Mesothelial cell of epicardium (in vitro differentiated cells): Measurements from ENCODE around the gene ZNF148. TPM values are rescaled to one million over a fixed set of nuclear protein-coding genes. Genes with fewer than 3 reads are reported as not detected.
"Not testable (repeated sequence)": the region's sequence is repeated elsewhere in the genome, so short reads cannot be mapped to it uniquely, and the experiment has no call there.

Experiments used
- DNase-seq, 2 experiments: peaks; one replicate each; pipeline ENCODE4 v3.0.0; 2021; ENCODE audit warnings: low spot score in 2 of 2; ENCODE audit not compliant: unreplicated experiment in 2 of 2
- H3K27ac Mint-ChIP-seq: 2 replicates; pipeline ENCODE4 v1.8.0; 2021; ENCODE audit warnings: mixed read lengths
- H3K27me3 Mint-ChIP-seq: 2 replicates; pipeline ENCODE4 v1.8.0; 2021; ENCODE audit warnings: low read depth, mixed read lengths
- H3K36me3 Mint-ChIP-seq: 2 replicates; pipeline ENCODE4 v1.8.0; 2021; ENCODE audit warnings: mixed read lengths
- H3K4me1 Mint-ChIP-seq: 2 replicates; pipeline ENCODE4 v1.8.0; 2021; ENCODE audit warnings: mixed read lengths
- H3K4me3 Mint-ChIP-seq: 2 replicates; pipeline ENCODE4 v1.8.0; 2021; ENCODE audit warnings: mild to moderate bottlenecking, moderate library complexity, mixed read lengths
- H3K9me3 Mint-ChIP-seq: 2 replicates; pipeline ENCODE4 v1.8.0; 2021; ENCODE audit warnings: mixed read lengths
- total RNA-seq: library from RNA; stranded (reverse); gene quantifications from 3 replicates; pipeline ENCODE4 v1.2.1, GENCODE V29; 2021
- TF ChIP-seq, protein P1 (sequence below): fragments of 200-600 bp; sonication (generic); IDR thresholded peaks from one replicate; pipeline ENCODE4 v1.5.0; 2021; ENCODE audit warnings: antibody characterized with exemption; ENCODE audit not compliant: unreplicated experiment

Gene ZNF148
- total RNA-seq, 1 donor from 2014 or later = 52.1 TPM

DNA sequence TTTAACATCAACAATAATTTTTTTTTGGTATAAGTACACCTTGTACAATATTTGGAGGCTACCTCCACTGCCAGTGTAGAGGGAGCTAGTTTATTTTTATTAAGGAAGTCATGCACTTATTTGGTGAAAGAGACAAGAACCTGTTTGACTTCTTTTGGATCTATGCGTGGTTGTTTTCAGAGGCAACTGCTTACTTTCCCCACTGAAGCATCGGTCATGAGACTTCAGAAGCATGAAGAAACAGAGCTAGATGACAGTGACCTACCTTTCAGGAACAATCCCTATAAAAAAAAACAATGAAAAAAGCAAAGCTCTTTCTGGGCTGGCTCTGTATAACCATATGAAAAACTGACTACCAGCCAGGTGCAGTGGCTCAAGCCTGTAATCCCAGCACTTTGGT is 20.0 kb upstream of the ZNF148 start:
- no peaks in the 10 kb centered on the region for H3K27me3 Mint-ChIP-seq
- peaks cover 5% of the 10 kb centered on the region for H3K4me1 Mint-ChIP-seq
- H3K36me3 Mint-ChIP-seq = no peaks in the 10 kb centered on the region
- H3K9me3 Mint-ChIP-seq = no peaks in the 10 kb centered on the region
- TF ChIP-seq, protein P1, sequence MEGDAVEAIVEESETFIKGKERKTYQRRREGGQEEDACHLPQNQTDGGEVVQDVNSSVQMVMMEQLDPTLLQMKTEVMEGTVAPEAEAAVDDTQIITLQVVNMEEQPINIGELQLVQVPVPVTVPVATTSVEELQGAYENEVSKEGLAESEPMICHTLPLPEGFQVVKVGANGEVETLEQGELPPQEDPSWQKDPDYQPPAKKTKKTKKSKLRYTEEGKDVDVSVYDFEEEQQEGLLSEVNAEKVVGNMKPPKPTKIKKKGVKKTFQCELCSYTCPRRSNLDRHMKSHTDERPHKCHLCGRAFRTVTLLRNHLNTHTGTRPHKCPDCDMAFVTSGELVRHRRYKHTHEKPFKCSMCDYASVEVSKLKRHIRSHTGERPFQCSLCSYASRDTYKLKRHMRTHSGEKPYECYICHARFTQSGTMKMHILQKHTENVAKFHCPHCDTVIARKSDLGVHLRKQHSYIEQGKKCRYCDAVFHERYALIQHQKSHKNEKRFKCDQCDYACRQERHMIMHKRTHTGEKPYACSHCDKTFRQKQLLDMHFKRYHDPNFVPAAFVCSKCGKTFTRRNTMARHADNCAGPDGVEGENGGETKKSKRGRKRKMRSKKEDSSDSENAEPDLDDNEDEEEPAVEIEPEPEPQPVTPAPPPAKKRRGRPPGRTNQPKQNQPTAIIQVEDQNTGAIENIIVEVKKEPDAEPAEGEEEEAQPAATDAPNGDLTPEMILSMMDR = no peak
- H3K4me3 Mint-ChIP-seq = no peak overlapping the region
- no peak overlapping the region for H3K27ac Mint-ChIP-seq
- DNase-seq = no peak

DNA sequence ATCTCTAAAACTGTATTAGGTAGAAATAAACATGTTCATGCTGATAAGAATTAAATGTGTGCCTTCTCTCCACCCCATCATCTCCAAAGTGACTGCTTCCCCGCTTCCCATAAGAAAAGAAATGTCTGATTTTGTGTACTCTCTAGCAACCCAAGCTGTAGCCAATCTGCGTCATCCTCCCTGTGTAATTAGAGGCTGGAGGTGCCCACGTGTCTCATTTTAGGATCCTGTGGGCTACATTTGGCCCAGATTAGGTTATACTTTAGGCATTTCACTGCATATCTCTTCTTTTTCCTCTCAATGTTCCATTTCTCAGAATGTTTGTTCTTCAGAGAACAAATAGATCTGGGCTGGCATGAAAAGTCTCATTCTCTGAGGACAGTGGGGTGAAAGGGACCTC is 19.3 kb upstream of the ZNF148 start:
- Mint-ChIP-seq H3K36me3 (no peaks in the 10 kb centered on the region), H3K4me3 (no peak overlapping the region), H3K27me3 (no peaks in the 10 kb centered on the region), H3K9me3 (no peaks in the 10 kb centered on the region), H3K27ac (no peak overlapping the region), H3K4me1 (peaks cover 5% of the 10 kb centered on the region)
- DNase-seq = no peak
- TF ChIP-seq, protein P1 = no peak

DNA sequence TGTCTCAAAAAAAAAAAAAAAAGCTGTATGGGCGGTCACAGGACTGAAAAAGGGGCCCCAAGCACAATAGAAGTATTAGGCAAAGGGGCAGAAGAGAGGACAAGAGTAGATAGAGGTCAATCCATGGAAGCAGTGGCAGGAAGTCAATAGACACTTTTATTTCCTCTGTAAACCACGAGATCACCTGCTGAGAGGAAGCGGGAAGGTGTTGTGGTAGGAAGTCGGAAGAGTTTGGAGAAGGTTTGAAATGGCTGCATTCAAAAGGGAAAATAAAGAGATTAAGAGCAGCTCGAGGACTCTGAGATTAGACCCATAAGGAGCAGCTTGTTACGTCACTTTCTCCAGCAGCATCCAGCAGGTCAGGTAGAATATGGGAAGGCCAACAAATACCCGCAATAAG is 14.2 kb upstream of the ZNF148 start:
- Mint-ChIP-seq H3K4me3 (no peak overlapping the region), H3K27ac (no peak overlapping the region), H3K36me3 (no peaks in the 10 kb centered on the region), H3K27me3 (no peaks in the 10 kb centered on the region), H3K9me3 (no peaks in the 10 kb centered on the region), H3K4me1 (no peaks in the 10 kb centered on the region)
- TF ChIP-seq, protein P1 = no peak
- DNase-seq = no peak

DNA sequence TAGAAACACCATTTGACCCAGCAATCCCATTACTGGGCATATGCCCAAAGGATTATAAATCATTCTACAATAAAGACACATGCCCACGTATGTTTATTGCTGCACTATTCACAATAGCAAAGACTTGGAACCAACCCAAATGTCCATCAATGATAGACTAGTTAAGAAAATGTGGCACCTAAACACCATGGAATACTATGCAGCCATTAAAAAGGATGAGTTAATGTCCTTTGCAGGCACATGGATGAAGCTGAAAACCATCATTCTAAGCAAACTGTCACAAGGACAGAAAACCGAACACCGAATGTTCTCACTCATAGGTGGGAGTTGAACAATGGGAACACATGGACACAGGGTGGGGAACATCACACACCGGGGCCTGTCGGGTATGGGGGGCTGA is 13.2 kb upstream of the ZNF148 start:
- not testable (repeated sequence) for H3K9me3 Mint-ChIP-seq, H3K27me3 Mint-ChIP-seq, H3K4me3 Mint-ChIP-seq, H3K4me1 Mint-ChIP-seq, H3K27ac Mint-ChIP-seq, H3K36me3 Mint-ChIP-seq, DNase-seq

DNA sequence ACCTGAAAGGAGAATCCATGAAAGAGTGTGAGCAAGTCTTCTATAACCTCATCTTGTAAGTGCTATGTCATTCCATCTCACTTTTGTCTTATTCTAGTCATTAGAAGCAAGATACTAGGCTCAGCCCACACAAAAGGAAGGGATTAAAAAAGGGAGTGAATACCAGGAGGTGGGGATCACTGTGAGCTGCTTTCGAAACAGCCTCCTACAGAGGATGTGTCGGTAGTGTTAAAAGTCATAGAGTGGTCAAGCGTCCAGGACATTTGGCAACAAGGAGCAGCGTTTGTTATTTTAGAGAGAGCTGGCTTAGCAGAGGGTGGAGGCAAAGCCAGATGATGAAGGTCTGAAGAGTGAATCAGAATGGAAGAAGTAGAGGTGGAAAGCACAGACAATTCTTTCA is 11.7 kb upstream of the ZNF148 start:
- DNase-seq = no peak
- no peak overlapping the region for H3K4me3 Mint-ChIP-seq
- peaks cover 2% of the 10 kb centered on the region for H3K27me3 Mint-ChIP-seq
- no peaks in the 10 kb centered on the region for H3K4me1 Mint-ChIP-seq
- H3K36me3 Mint-ChIP-seq = no peaks in the 10 kb centered on the region
- no peaks in the 10 kb centered on the region for H3K9me3 Mint-ChIP-seq
- no peak overlapping the region for H3K27ac Mint-ChIP-seq
- TF ChIP-seq, protein P1 = no peak

DNA sequence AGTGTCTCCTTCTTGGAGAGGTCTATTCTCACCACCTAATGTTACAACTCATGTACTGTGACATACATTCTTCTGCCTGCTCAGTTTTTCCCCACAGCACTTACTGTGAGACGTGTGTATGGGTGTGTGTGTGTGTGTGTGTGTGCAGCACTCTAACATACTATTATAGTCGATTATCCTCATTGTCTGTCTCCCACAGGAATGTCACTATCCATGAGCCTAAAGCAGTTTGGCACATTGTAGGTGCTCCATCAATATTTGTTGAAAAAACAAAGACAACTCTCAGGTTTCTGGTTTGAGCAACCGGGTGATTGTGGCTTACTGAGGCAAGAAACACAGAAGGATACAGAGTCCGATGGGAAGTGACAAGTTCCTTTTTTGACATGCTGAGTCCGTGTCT is 8.6 kb upstream of the ZNF148 start:
- no peak for DNase-seq
- no peaks in the 10 kb centered on the region for H3K4me1 Mint-ChIP-seq
- no peak overlapping the region for H3K27ac Mint-ChIP-seq
- TF ChIP-seq, protein P1 = no peak
- H3K9me3 Mint-ChIP-seq = no peaks in the 10 kb centered on the region
- H3K27me3 Mint-ChIP-seq = peaks cover 2% of the 10 kb centered on the region
- H3K4me3 Mint-ChIP-seq = no peak overlapping the region
- no peaks in the 10 kb centered on the region for H3K36me3 Mint-ChIP-seq
